GM20000 (cell line): Measurements from ENCODE around the gene C4A.

Source experiments
- DNase-seq: peaks from one replicate; pipeline ENCODE4 v3.0.0; 2012; ENCODE audit warnings: low spot score
- TF ChIP-seq, protein P1 (sequence below): IDR thresholded peaks from 2 replicates; pipeline ENCODE4 v1.5.1; 2012; ENCODE audit warnings: mild to moderate bottlenecking, control low read depth; ENCODE audit errors: extremely low read depth, missing control alignments

The C4A gene

DNA sequence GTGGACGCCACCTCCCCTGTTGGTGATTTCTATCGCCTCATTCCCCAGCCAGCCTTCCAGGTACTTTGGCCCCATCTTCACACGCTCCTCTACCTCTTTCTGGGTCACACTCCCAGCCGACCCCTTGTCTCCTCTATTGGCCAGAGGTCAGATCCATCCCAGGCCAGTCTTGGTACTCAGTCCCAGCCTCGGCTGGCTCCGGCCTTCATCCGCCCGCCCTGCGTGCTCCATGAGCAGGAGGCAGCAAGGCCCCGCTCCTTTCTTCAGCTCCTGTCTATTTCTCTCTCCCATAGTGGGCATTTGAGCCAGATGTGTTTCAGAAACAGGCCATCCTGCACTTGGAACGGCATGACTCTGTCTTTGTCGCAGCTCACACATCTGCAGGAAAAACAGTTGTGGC lies 20.2 kb upstream of the C4A start:
- no peak for DNase-seq
- TF ChIP-seq, protein P1, sequence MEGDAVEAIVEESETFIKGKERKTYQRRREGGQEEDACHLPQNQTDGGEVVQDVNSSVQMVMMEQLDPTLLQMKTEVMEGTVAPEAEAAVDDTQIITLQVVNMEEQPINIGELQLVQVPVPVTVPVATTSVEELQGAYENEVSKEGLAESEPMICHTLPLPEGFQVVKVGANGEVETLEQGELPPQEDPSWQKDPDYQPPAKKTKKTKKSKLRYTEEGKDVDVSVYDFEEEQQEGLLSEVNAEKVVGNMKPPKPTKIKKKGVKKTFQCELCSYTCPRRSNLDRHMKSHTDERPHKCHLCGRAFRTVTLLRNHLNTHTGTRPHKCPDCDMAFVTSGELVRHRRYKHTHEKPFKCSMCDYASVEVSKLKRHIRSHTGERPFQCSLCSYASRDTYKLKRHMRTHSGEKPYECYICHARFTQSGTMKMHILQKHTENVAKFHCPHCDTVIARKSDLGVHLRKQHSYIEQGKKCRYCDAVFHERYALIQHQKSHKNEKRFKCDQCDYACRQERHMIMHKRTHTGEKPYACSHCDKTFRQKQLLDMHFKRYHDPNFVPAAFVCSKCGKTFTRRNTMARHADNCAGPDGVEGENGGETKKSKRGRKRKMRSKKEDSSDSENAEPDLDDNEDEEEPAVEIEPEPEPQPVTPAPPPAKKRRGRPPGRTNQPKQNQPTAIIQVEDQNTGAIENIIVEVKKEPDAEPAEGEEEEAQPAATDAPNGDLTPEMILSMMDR: no peak

DNA sequence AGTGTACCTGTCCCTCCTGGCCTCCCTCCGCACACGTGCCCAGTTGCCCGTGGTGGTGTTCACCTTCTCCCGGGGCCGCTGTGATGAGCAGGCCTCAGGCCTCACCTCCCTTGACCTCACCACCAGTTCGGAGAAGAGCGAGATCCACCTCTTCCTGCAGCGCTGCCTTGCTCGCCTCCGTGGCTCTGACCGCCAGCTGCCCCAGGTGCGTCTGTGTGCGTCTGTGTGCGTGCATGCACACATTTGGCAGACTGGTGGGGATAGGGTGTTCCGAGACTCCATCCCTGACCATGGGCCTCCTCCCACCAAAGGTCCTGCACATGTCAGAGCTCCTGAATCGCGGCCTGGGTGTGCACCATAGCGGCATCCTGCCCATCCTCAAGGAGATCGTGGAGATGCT lies 17.9 kb upstream of the C4A start:
- TF ChIP-seq, protein P1: no peak

DNA sequence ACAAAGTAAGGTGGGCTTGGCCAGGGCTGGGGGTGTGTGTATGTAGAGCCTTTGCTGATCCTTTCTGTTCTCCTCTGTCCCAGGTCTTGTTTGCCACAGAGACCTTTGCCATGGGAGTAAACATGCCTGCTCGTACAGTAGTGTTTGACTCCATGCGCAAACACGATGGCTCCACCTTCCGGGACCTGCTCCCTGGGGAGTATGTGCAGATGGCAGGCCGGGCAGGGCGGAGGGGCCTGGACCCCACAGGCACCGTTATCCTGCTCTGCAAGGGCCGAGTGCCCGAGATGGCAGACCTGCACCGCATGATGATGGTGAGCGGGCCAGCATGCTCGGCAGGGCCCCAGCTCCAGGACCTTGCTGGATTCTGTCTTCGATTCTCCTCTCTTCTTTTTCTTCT lies 16.2 kb upstream of the C4A start:
- DNase-seq: no peak
- TF ChIP-seq, protein P1: no peak

More for the DNA sequence above, 17.9 kb upstream of the C4A start:
- no peak for DNase-seq

DNA sequence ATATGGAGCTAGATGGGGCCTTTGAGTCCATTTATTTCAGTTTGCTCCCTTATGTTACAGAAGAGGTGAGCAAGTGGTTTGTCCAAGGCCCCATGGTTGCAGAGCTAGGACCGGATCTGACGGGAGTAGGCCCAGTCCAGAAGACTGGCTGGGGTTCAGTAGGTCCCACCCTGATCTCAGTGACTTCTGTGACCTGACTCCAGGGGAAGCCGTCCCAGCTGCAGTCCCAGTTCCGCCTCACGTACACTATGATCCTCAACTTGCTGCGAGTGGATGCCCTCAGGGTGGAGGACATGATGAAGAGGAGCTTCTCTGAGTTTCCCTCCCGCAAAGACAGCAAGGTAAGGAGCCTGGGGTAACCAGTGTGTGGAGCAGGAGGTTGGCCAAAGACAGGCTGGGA lies 15.4 kb upstream of the C4A start:
- no peak for DNase-seq
- TF ChIP-seq, protein P1: no peak

DNA sequence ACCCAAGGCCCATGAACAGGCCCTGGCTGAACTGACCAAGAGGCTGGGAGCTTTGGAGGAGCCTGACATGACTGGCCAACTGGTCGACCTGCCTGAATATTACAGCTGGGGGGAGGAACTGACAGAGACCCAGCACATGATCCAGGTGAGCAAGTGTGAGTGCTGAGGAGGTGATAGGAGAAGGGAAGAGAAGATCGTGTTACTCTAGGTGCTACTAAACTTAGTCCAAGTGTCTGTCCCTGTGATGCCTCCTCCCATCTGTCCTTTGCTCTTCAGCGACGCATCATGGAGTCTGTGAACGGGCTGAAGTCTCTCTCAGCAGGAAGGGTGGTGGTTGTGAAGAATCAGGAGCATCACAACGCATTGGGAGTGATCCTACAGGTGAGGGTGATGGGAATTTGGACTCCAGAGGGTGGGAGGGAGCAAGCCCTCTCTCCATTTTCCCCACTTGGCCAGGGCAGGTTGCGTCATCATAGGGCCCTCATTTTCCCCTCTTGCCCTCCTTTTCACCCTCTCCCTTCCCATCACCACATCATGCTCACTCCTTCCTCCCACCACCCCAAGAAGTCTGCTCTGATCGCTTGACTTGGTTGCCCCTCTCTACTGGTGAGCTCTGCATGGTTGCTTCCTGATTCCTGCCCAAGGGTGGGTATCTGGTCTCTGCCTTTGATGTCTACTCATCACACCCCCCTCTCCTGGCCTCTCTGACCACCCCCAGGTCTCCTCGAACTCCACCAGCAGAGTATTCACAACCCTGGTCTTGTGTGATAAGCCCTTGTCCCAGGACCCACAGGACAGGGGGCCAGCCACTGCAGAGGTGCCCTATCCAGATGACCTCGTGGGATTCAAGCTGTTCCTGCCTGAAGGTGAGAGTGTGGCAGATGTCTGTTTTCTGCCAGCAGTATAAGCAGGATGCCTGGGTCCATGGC lies 14.6 kb upstream of the C4A start:
- DNase-seq: no peak
- TF ChIP-seq, protein P1: no peak

DNA sequence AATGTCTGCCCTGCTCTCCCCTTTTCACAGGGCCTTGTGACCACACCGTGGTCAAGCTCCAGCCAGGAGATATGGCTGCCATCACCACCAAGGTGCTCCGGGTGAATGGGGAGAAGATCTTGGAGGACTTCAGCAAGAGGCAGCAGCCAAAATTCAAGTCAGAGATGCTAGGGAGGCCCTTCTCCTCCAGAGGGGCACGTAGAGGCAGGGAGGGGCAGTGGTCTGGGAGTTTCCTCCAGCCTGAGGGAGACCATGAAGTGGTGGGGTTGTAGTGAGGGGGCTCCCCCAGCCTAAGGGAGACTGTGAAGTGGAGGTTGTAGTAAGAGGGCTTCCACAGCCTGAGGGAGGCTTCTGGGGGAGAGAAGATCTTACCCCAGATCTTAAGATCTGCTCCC lies 13.9 kb upstream of the C4A start:
- TF ChIP-seq, protein P1: no peak
- no peak for DNase-seq

DNA sequence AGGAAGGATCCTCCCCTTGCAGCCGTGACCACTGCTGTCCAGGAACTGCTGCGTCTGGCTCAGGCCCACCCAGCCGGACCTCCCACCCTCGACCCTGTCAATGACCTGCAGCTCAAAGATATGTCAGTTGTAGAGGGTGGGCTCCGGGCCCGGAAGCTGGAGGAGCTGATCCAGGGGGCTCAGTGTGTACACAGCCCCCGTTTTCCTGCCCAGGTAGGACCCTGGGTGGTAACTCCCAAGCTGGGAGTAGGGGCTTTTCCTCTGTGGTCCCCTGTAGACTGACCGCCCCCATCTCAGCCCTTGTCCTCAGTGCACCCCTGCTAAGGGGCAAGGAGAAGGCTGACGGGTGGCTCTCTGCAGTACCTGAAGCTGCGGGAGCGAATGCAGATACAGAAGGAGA lies 13.5 kb upstream of the C4A start:
- no peak for DNase-seq
- TF ChIP-seq, protein P1: no peak
